IMR-90 (cell line): ENCODE measurements around the gene TRMT1L. TPM values are rescaled to one million over a fixed set of nuclear protein-coding genes. Genes with fewer than 3 reads are reported as not detected.

Experiments used
- ATAC-seq: fragments of 200-7000 bp; cut with Tn5 transposase; 2 replicates; pipeline ENCODE4 v1.9.1; 2020; ENCODE audit warnings: low read depth, mild to moderate bottlenecking, moderate library complexity
- BruUV-seq: library from RNA; stranded (reverse); fragments of 400-500 nt; replicated peaks from 2 replicates; lab custom pipeline; 2021; lab: Mats Ljungman, UMichigan
- CTCF ChIA-PET: fragments of 300-600 bp; formaldehyde crosslinking; extraction: SDS; loops from one replicate; lab custom pipeline; 2021; ENCODE audit warnings: antibody characterized with exemption; lab: Yijun Ruan, JAX
- POLR2A ChIA-PET: fragments of 300-600 bp; sonication (Branson Sonifier 250); formaldehyde crosslinking; loops from one replicate; lab custom pipeline; 2022; ENCODE audit warnings: antibody characterized with exemption; ENCODE audit not compliant: unreplicated experiment; lab: Charles Lee
- DNase-seq: peaks from one replicate; pipeline ENCODE4 v3.0.0; 2013
- H2AFZ ChIP-seq: replicated peaks from 2 replicates; pipeline ENCODE3; 2013; ENCODE audit warnings: low read length, mild to moderate bottlenecking; ENCODE audit not compliant: poor library complexity
- H2AK5ac ChIP-seq: 2 replicates; pipeline ENCODE4 v1.6.1; 2013; ENCODE audit warnings: low read depth, low read length, inconsistent platforms
- H2AK9ac ChIP-seq: replicated peaks from 2 replicates; pipeline ENCODE3; 2013; ENCODE audit warnings: mild to moderate bottlenecking, low read depth, low read length, moderate library complexity; ENCODE audit not compliant: poor library complexity
- H2BK120ac ChIP-seq: 2 replicates; pipeline ENCODE4 v1.6.1; 2013; ENCODE audit warnings: low read depth, low read length, inconsistent platforms
- H2BK15ac ChIP-seq: 3 replicates; pipeline ENCODE4 v1.6.1; 2013; ENCODE audit warnings: low read depth, low read length, inconsistent platforms
- H2BK20ac ChIP-seq: 2 replicates; pipeline ENCODE4 v1.6.1; 2013; ENCODE audit warnings: low read depth, mild to moderate bottlenecking, inconsistent platforms, low read length, moderate library complexity
- H2BK5ac ChIP-seq: 2 replicates; pipeline ENCODE4 v1.6.1; 2013; ENCODE audit warnings: mild to moderate bottlenecking, low read depth, low read length, inconsistent platforms; ENCODE audit not compliant: poor library complexity, severe bottlenecking
- H3K14ac ChIP-seq: replicated peaks from 2 replicates; pipeline ENCODE4 v1.6.1; 2013; ENCODE audit warnings: low read depth, low read length, inconsistent platforms
- H3K18ac ChIP-seq: 2 replicates; pipeline ENCODE4 v1.6.1; 2013; ENCODE audit warnings: low read depth, low read length, control low read depth
- H3K23ac ChIP-seq: 2 replicates; pipeline ENCODE4 v1.6.1; 2013; ENCODE audit warnings: low read depth, low read length, inconsistent platforms
- H3K27ac ChIP-seq: 2 replicates; pipeline ENCODE4 v1.5.1; 2013; ENCODE audit warnings: mild to moderate bottlenecking, control low read depth, low read length; ENCODE audit not compliant: insufficient read depth
- H3K27me3 ChIP-seq: 2 replicates; pipeline ENCODE4 v1.6.1; 2013; ENCODE audit warnings: low read length; ENCODE audit not compliant: control insufficient read depth, insufficient read depth
- H3K36me3 ChIP-seq: 2 replicates; pipeline ENCODE4 v1.6.1; 2013; ENCODE audit warnings: low read length, mixed read lengths; ENCODE audit not compliant: control insufficient read depth, insufficient read depth
- H3K4ac ChIP-seq: 2 replicates; pipeline ENCODE4 v1.6.1; 2013; ENCODE audit warnings: low read depth, low read length, inconsistent platforms
- H3K4me1 ChIP-seq: 2 replicates; pipeline ENCODE4 v1.6.1; 2013; ENCODE audit warnings: low read length, mixed read lengths; ENCODE audit not compliant: control insufficient read depth, insufficient read depth
- H3K4me2 ChIP-seq: 2 replicates; pipeline ENCODE4 v1.6.1; 2013; ENCODE audit warnings: low read depth, mild to moderate bottlenecking, control low read depth, low read length, moderate library complexity
- H3K4me3 ChIP-seq: 2 replicates; pipeline ENCODE4 v1.5.1; 2013; ENCODE audit warnings: low read depth, mild to moderate bottlenecking, control low read depth, low read length, moderate library complexity; ENCODE audit not compliant: insufficient read depth
- H3K56ac ChIP-seq: 2 replicates; pipeline ENCODE4 v1.6.1; 2013; ENCODE audit warnings: low read length, inconsistent platforms; ENCODE audit not compliant: insufficient read depth; ENCODE audit errors: extremely low read depth
- H3K79me1 ChIP-seq, 2 experiments: 2 replicates each; pipeline ENCODE4 v1.6.1; 2013; ENCODE audit warnings: low read length in 2 of 2, inconsistent platforms in 1 of 2, low read depth in 1 of 2
- H3K9ac ChIP-seq: 2 replicates; pipeline ENCODE4 v1.6.1; 2013; ENCODE audit warnings: low read depth, low read length, control low read depth
- H3K9me1 ChIP-seq: 2 replicates; pipeline ENCODE4 v1.6.1; 2013; ENCODE audit warnings: low read length, inconsistent platforms; ENCODE audit not compliant: insufficient read depth
- H3K9me3 ChIP-seq: 2 replicates; pipeline ENCODE4 v1.6.1; 2013; ENCODE audit warnings: low read length; ENCODE audit not compliant: control insufficient read depth, insufficient read depth
- H4K20me1 ChIP-seq: 2 replicates; pipeline ENCODE4 v1.6.1; 2013; ENCODE audit warnings: low read length, inconsistent platforms; ENCODE audit not compliant: insufficient read depth
- H4K5ac ChIP-seq: 2 replicates; pipeline ENCODE4 v1.6.1; 2013; ENCODE audit warnings: mild to moderate bottlenecking, low read depth, low read length, control low read depth
- H4K8ac ChIP-seq, 2 experiments: 2 replicates each; pipeline ENCODE4 v1.6.1; 2013; ENCODE audit warnings: low read depth in 2 of 2, low read length in 2 of 2, control low read depth in 1 of 2, inconsistent platforms in 1 of 2
- H4K91ac ChIP-seq: 2 replicates; pipeline ENCODE4 v1.6.1; 2013; ENCODE audit warnings: low read depth, low read length, inconsistent platforms; ENCODE audit not compliant: insufficient read depth
- BHLHE40 ChIP-seq: fragments of 150-350 bp; IDR thresholded peaks from 2 replicates; pipeline ENCODE4 v1.6.1; 2016; ENCODE audit warnings: mild to moderate bottlenecking, low read depth, low read length
- CEBPB ChIP-seq: IDR thresholded peaks from 2 replicates; pipeline ENCODE4 v1.6.1; 2012; ENCODE audit warnings: low read depth, low read length, improper control_type of control experiment
- CHD1 ChIP-seq: IDR thresholded peaks from 2 replicates; pipeline ENCODE4 v1.6.1; 2012; ENCODE audit warnings: low read depth, low read length, improper control_type of control experiment
- FOS ChIP-seq: fragments of 150-350 bp; IDR thresholded peaks from 2 replicates; pipeline ENCODE4 v1.6.1; 2016; ENCODE audit warnings: low read depth, low read length
- MAFK ChIP-seq: IDR thresholded peaks from 2 replicates; pipeline ENCODE4 v1.6.1; 2012; ENCODE audit warnings: low read depth, low read length, improper control_type of control experiment
- MAZ ChIP-seq: IDR thresholded peaks from 2 replicates; pipeline ENCODE4 v1.6.1; 2012; ENCODE audit warnings: low read depth, mild to moderate bottlenecking, low read length, improper control_type of control experiment, moderate library complexity, borderline replicate concordance
- MXI1 ChIP-seq: IDR thresholded peaks from 2 replicates; pipeline ENCODE4 v1.6.1; 2012; ENCODE audit warnings: low read depth, mild to moderate bottlenecking, low read length, moderate library complexity, borderline replicate concordance
- NFE2L2 ChIP-seq: fragments of 150-350 bp; IDR thresholded peaks from 2 replicates; pipeline ENCODE4 v1.6.1; 2016; ENCODE audit warnings: low read depth, mild to moderate bottlenecking, low read length
- RAD21 ChIP-seq: IDR thresholded peaks from 2 replicates; pipeline ENCODE4 v1.6.1; 2012; ENCODE audit warnings: low read length, improper control_type of control experiment
- RCOR1 ChIP-seq: IDR thresholded peaks from 2 replicates; pipeline ENCODE4 v1.6.1; 2012; ENCODE audit warnings: mild to moderate bottlenecking, low read length, improper control_type of control experiment; ENCODE audit not compliant: insufficient replicate concordance
- RFX5 ChIP-seq: IDR thresholded peaks from 2 replicates; pipeline ENCODE4 v1.8.0; 2012; ENCODE audit warnings: low read depth, mild to moderate bottlenecking, low read length, moderate library complexity
- SMC3 ChIP-seq: fragments of 150-350 bp; IDR thresholded peaks from 2 replicates; pipeline ENCODE4 v1.6.1; 2016; ENCODE audit warnings: low read depth, mild to moderate bottlenecking, antibody characterized with exemption, low read length, moderate library complexity
- WGBS, 2 experiments: methylation state at CpG; one replicate each; pipeline versions ENCODE4 v1.1.5 to v1.1.7; 2013; ENCODE audit warnings: missing lambda C conversion rate in 2 of 2; ENCODE audit not compliant: insufficient read length in 1 of 2; ENCODE audit errors: extremely low coverage in 2 of 2; 5-methylcytosine and 5-hydroxymethylcytosine counted together
- dilution Hi-C: fragments of 300-500 bp; cut with HindIII; formaldehyde crosslinking; loops from one replicate; pipeline ENCODE4 v1.14.3; 2018; ENCODE audit warnings: low sequenced_read_pairs; ENCODE audit not compliant: unreplicated experiment
- in situ Hi-C: fragments of 300-500 bp; cut with MboI; formaldehyde crosslinking; loops from 3 replicates; pipeline ENCODE4 v1.14.3; 2019; ENCODE audit warnings: low sequenced_read_pairs, inconsistent platforms, mixed read lengths
- intact Hi-C: fragments of 100-400 bp; cut with micrococcal nuclease; formaldehyde crosslinking; loops from 2 replicates; pipeline ENCODE4 v1.10.0; 2022
- polyA plus RNA-seq, 3 experiments: library from polyadenylated mRNA; depleted of rRNA; stranded (reverse); fragments of >200 nt; gene quantifications; 2 replicates each; pipeline ENCODE4 v1.2.3, GENCODE V29; 2012; ENCODE audit warnings: low replicate concordance in 1 of 3
- total RNA-seq: library from RNA; depleted of rRNA; stranded (reverse); fragments of >200 nt; gene quantifications from 2 replicates; pipeline ENCODE4 v1.2.3, GENCODE V29; 2012
- TF ChIP-seq, protein P1 (sequence below): fragments of 150-350 bp; IDR thresholded peaks from 2 replicates; pipeline ENCODE4 v1.6.1; 2016; ENCODE audit warnings: low read depth, mild to moderate bottlenecking, low read length, moderate library complexity, borderline replicate concordance
- TF ChIP-seq, protein P2 (sequence below): conservative IDR thresholded peaks from 2 replicates; pipeline ENCODE4 v1.5.1; 2012; ENCODE audit warnings: mild to moderate bottlenecking, low read depth, low read length, improper control_type of control experiment

Gene TRMT1L
- total and polyA plus RNA-seq, 2 of the 4 experiments (the other 2 are of a cell fraction) = 11.0 to 21.9 TPM

GRCh38 chr1:185154912-185155513 lies 1.7 kb downstream of the TRMT1L start (continued):
- no peak for TF ChIP-seq RCOR1

DNA sequence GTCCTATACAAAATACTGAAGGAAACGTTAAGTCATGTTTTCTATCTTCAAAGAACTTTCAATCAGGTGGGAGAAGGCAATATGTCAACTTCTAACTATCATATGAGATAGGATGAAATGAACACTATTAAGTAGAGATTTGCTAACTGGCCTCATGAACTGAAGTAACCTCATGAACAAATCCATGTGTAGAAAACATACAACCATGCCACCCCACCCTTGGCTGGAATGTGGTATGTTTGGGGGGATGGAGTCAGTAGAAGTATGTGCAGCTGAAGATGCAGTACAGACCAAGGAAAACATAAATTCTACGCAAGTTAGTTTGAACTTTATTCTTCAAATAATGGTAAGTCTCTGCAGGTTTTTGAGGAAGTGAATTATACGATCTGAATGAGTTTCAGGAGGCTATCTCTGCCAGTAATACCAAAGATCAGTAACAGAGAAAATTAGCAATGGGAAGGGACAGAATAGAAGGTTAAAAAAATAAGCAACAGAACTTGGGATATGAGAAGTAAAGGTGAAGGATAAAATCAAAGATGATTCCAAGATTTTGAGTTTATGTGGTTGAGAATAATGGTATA lies 4.5 kb downstream of the TRMT1L start:
- ChIA-PET POLR2A (no interaction called here), CTCF (interaction anchor here (0.6 kb wide), 1 partner anchor 56 kb away, joined by 5 read pairs; no protein-coding TSS in a partner anchor)
- H3K23ac ChIP-seq = no peak overlapping the region
- H3K4ac ChIP-seq = no peak overlapping the region
- H3K27ac ChIP-seq = no peak overlapping the region
- intact Hi-C loops = no loop called here
- H3K9ac ChIP-seq = no peak overlapping the region
- no peak overlapping the region for H4K91ac ChIP-seq
- H4K8ac ChIP-seq = no peak overlapping the region
- no peak overlapping the region for H3K18ac ChIP-seq
- H3K56ac ChIP-seq = no peak overlapping the region
- no peaks in the 10 kb centered on the region for H3K9me3 ChIP-seq
- peaks cover 2% of the 10 kb centered on the region; the same call in 1 of the 2 replicates for H3K4me1 ChIP-seq
- H2AK5ac ChIP-seq = no peak overlapping the region
- H2BK5ac ChIP-seq = no peak overlapping the region
- no peak overlapping the region for H4K5ac ChIP-seq
- no peaks in the 10 kb centered on the region for H4K20me1 ChIP-seq
- H3K27me3 ChIP-seq = no peaks in the 10 kb centered on the region
- dilution Hi-C loops = no loop called here
- no peaks in the 10 kb centered on the region for H3K9me1 ChIP-seq
- H2AK9ac ChIP-seq = no peak overlapping the region
- no peak for ATAC-seq
- H3K14ac ChIP-seq = no peak overlapping the region
- WGBS, 2 experiments = no CpG with 5 or more reads among the region's 3 CpGs
- in situ Hi-C loops = loop anchor here (25.0 kb wide), 1 partner anchor 165 kb away; no protein-coding TSS in a partner anchor
- no peak for DNase-seq
- H2BK20ac ChIP-seq = no peak overlapping the region
- H3K36me3 ChIP-seq = peaks cover 13% of the 10 kb centered on the region
- no peak overlapping the region for H2BK15ac ChIP-seq
- H3K4me3 ChIP-seq = no peak overlapping the region
- H3K79me1 ChIP-seq = peaks cover 3 to 20% of the 10 kb centered on the region in 2 experiments; a peak in 3 of 4 replicates
- peak overlapping the region; percentile 63; the same call in 1 of the 2 replicates for H3K4me2 ChIP-seq
- H2AFZ ChIP-seq = no peak overlapping the region
- no TSS peak for BruUV-seq
- no peak overlapping the region for H2BK120ac ChIP-seq
- TF ChIP-seq BHLHE40 = no peak
- no peak for TF ChIP-seq MXI1
- TF ChIP-seq MAFK = no peak
- no peak for TF ChIP-seq FOS
- TF ChIP-seq RFX5 = no peak
- TF ChIP-seq SMC3 = no peak
- TF ChIP-seq, protein P1, sequence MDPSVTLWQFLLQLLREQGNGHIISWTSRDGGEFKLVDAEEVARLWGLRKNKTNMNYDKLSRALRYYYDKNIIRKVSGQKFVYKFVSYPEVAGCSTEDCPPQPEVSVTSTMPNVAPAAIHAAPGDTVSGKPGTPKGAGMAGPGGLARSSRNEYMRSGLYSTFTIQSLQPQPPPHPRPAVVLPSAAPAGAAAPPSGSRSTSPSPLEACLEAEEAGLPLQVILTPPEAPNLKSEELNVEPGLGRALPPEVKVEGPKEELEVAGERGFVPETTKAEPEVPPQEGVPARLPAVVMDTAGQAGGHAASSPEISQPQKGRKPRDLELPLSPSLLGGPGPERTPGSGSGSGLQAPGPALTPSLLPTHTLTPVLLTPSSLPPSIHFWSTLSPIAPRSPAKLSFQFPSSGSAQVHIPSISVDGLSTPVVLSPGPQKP = no peak
- TF ChIP-seq RCOR1 = no peak
- TF ChIP-seq MAZ = no peak
- no peak for TF ChIP-seq RAD21
- no peak for TF ChIP-seq CEBPB
- TF ChIP-seq CHD1 = no peak
- no peak for TF ChIP-seq NFE2L2
- TF ChIP-seq, protein P2, sequence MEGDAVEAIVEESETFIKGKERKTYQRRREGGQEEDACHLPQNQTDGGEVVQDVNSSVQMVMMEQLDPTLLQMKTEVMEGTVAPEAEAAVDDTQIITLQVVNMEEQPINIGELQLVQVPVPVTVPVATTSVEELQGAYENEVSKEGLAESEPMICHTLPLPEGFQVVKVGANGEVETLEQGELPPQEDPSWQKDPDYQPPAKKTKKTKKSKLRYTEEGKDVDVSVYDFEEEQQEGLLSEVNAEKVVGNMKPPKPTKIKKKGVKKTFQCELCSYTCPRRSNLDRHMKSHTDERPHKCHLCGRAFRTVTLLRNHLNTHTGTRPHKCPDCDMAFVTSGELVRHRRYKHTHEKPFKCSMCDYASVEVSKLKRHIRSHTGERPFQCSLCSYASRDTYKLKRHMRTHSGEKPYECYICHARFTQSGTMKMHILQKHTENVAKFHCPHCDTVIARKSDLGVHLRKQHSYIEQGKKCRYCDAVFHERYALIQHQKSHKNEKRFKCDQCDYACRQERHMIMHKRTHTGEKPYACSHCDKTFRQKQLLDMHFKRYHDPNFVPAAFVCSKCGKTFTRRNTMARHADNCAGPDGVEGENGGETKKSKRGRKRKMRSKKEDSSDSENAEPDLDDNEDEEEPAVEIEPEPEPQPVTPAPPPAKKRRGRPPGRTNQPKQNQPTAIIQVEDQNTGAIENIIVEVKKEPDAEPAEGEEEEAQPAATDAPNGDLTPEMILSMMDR = no peak
